ENCODE measurements around the gene CACNB2. TPM values are rescaled to one million over a fixed set of nuclear protein-coding genes. Genes with fewer than 3 reads are reported as not detected.
A peak's percentile ranks its signal among the peaks of the same experiment; 100 is the strongest.

The CACNB2 gene
- total and polyA plus RNA-seq, 2 donors: 0.85 to 3.9 TPM

- no peaks in the 10 kb centered on the region for H3K36me3 ChIP-seq (ENCODE audit: control insufficient read depth in 2 of 2, insufficient read depth in 2 of 2, low read length in 1 of 2)
- over 99% methylated on average over 3 of the region's 3 CpGs for WGBS
- no peak overlapping the region for H3K27ac ChIP-seq (ENCODE audit: low read depth in 1 of 2, low read length in 1 of 2)
- no peaks in the 10 kb centered on the region for H3K4me1 ChIP-seq (ENCODE audit: control insufficient read depth in 2 of 2, insufficient read depth in 2 of 2, low read length in 2 of 2)
- DNase-seq (ENCODE audit: low read depth in 6 of 9, low spot score in 9 of 9): no peak
- H3K27me3 ChIP-seq (ENCODE audit: control insufficient read depth in 2 of 2, insufficient read depth in 1 of 2, low read length in 1 of 2): no peaks in the 10 kb centered on the region
- H3K9me3 ChIP-seq (ENCODE audit: control insufficient read depth in 2 of 2, insufficient read depth in 1 of 2, low read length in 1 of 2): no peaks in the 10 kb centered on the region
- H3K4me3 ChIP-seq (ENCODE audit: low read length in 2 of 2): no peak overlapping the region
These were observed 316.8 kb downstream of the CACNB2 start for GRCh38 chr10:18456984-18457383.

- Histone ChIP-seq H3K27ac (ENCODE audit: low read depth in 1 of 2, low read length in 1 of 2) (no peak overlapping the region), H3K9me3 (ENCODE audit: control insufficient read depth in 2 of 2, insufficient read depth in 1 of 2, low read length in 1 of 2) (no peaks in the 10 kb centered on the region), H3K27me3 (ENCODE audit: control insufficient read depth in 2 of 2, insufficient read depth in 1 of 2, low read length in 1 of 2) (no peaks in the 10 kb centered on the region), H3K4me3 (ENCODE audit: low read length in 2 of 2) (no peak overlapping the region), H3K36me3 (ENCODE audit: control insufficient read depth in 2 of 2, insufficient read depth in 2 of 2, low read length in 1 of 2) (no peaks in the 10 kb centered on the region), H3K4me1 (ENCODE audit: control insufficient read depth in 2 of 2, insufficient read depth in 2 of 2, low read length in 2 of 2) (no peaks in the 10 kb centered on the region)
- WGBS: 98% methylated on average over 2 of the region's 2 CpGs
- no peak for DNase-seq (ENCODE audit: low read depth in 6 of 9, low spot score in 9 of 9)
These were observed 319.8 kb downstream of the CACNB2 start for GRCh38 chr10:18460032-18460431.

GRCh38 chr10:18463673-18464211 is 323.5 kb downstream of the CACNB2 start:
- Histone ChIP-seq H3K36me3 (ENCODE audit: control insufficient read depth in 2 of 2, insufficient read depth in 2 of 2, low read length in 1 of 2) (no peaks in the 10 kb centered on the region), H3K27ac (ENCODE audit: low read depth in 1 of 2, low read length in 1 of 2) (no peak overlapping the region), H3K9me3 (ENCODE audit: control insufficient read depth in 2 of 2, insufficient read depth in 1 of 2, low read length in 1 of 2) (no peaks in the 10 kb centered on the region), H3K27me3 (ENCODE audit: control insufficient read depth in 2 of 2, insufficient read depth in 1 of 2, low read length in 1 of 2) (no peaks in the 10 kb centered on the region), H3K4me1 (ENCODE audit: control insufficient read depth in 2 of 2, insufficient read depth in 2 of 2, low read length in 2 of 2) (no peaks in the 10 kb centered on the region), H3K4me3 (ENCODE audit: low read length in 2 of 2) (no peak overlapping the region)
- 95% methylated on average over 5 of the region's 5 CpGs for WGBS
- DNase-seq (ENCODE audit: low read depth in 6 of 9, low spot score in 9 of 9): no peak

- DNase-seq (ENCODE audit: low read depth in 6 of 9, low spot score in 9 of 9): no peak
- no peak overlapping the region for H3K27ac ChIP-seq (ENCODE audit: low read depth in 1 of 2, low read length in 1 of 2)
- H3K36me3 ChIP-seq (ENCODE audit: control insufficient read depth in 2 of 2, insufficient read depth in 2 of 2, low read length in 1 of 2): no peaks in the 10 kb centered on the region
- no peaks in the 10 kb centered on the region for H3K27me3 ChIP-seq (ENCODE audit: control insufficient read depth in 2 of 2, insufficient read depth in 1 of 2, low read length in 1 of 2)
- no peak overlapping the region for H3K4me3 ChIP-seq (ENCODE audit: low read length in 2 of 2)
- H3K9me3 ChIP-seq (ENCODE audit: control insufficient read depth in 2 of 2, insufficient read depth in 1 of 2, low read length in 1 of 2): no peaks in the 10 kb centered on the region
- WGBS: 91% methylated on average over 2 of the region's 2 CpGs
- no peaks in the 10 kb centered on the region for H3K4me1 ChIP-seq (ENCODE audit: control insufficient read depth in 2 of 2, insufficient read depth in 2 of 2, low read length in 2 of 2)
These were observed 328.9 kb downstream of the CACNB2 start for GRCh38 chr10:18469125-18469524.

- no peaks in the 10 kb centered on the region for H3K36me3 ChIP-seq (ENCODE audit: control insufficient read depth in 2 of 2, insufficient read depth in 2 of 2, low read length in 1 of 2)
- H3K9me3 ChIP-seq (ENCODE audit: control insufficient read depth in 2 of 2, insufficient read depth in 1 of 2, low read length in 1 of 2): no peaks in the 10 kb centered on the region
- no peaks in the 10 kb centered on the region for H3K4me1 ChIP-seq (ENCODE audit: control insufficient read depth in 2 of 2, insufficient read depth in 2 of 2, low read length in 2 of 2)
- DNase-seq (ENCODE audit: low read depth in 6 of 9, low spot score in 9 of 9): no peak
- H3K4me3 ChIP-seq (ENCODE audit: low read length in 2 of 2): no peak overlapping the region
- no peak overlapping the region for H3K27ac ChIP-seq (ENCODE audit: low read depth in 1 of 2, low read length in 1 of 2)
- H3K27me3 ChIP-seq (ENCODE audit: control insufficient read depth in 2 of 2, insufficient read depth in 1 of 2, low read length in 1 of 2): no peaks in the 10 kb centered on the region
- WGBS: 94% methylated on average over 5 of the region's 5 CpGs
These were observed 332.8 kb downstream of the CACNB2 start for GRCh38 chr10:18472977-18473376.

- H3K27me3 ChIP-seq (ENCODE audit: control insufficient read depth in 2 of 2, insufficient read depth in 1 of 2, low read length in 1 of 2): no peaks in the 10 kb centered on the region
- no peak for DNase-seq (ENCODE audit: low read depth in 6 of 9, low spot score in 9 of 9)
- WGBS: 95% methylated on average over 12 of the region's 12 CpGs
- H3K36me3 ChIP-seq (ENCODE audit: control insufficient read depth in 2 of 2, insufficient read depth in 2 of 2, low read length in 1 of 2): no peaks in the 10 kb centered on the region
- H3K4me1 ChIP-seq (ENCODE audit: control insufficient read depth in 2 of 2, insufficient read depth in 2 of 2, low read length in 2 of 2): no peaks in the 10 kb centered on the region
- H3K27ac ChIP-seq (ENCODE audit: low read depth in 1 of 2, low read length in 1 of 2): peak overlapping the region in 1 of 2 donors; percentile 2
- H3K9me3 ChIP-seq (ENCODE audit: control insufficient read depth in 2 of 2, insufficient read depth in 1 of 2, low read length in 1 of 2): no peaks in the 10 kb centered on the region
- H3K4me3 ChIP-seq (ENCODE audit: low read length in 2 of 2): no peak overlapping the region
These were observed 333.3 kb downstream of the CACNB2 start for GRCh38 chr10:18473424-18474117.

- no peak for DNase-seq (ENCODE audit: low read depth in 6 of 9, low spot score in 9 of 9)
- no peak overlapping the region for H3K4me3 ChIP-seq (ENCODE audit: low read length in 2 of 2)
- 83% methylated on average over 8 of the region's 8 CpGs for WGBS
- no peaks in the 10 kb centered on the region for H3K36me3 ChIP-seq (ENCODE audit: control insufficient read depth in 2 of 2, insufficient read depth in 2 of 2, low read length in 1 of 2)
- H3K9me3 ChIP-seq (ENCODE audit: control insufficient read depth in 2 of 2, insufficient read depth in 1 of 2, low read length in 1 of 2): no peaks in the 10 kb centered on the region
- no peak overlapping the region for H3K27ac ChIP-seq (ENCODE audit: low read depth in 1 of 2, low read length in 1 of 2)
- H3K4me1 ChIP-seq (ENCODE audit: control insufficient read depth in 2 of 2, insufficient read depth in 2 of 2, low read length in 2 of 2): no peaks in the 10 kb centered on the region
- no peaks in the 10 kb centered on the region for H3K27me3 ChIP-seq (ENCODE audit: control insufficient read depth in 2 of 2, insufficient read depth in 1 of 2, low read length in 1 of 2)
These were observed 333.9 kb downstream of the CACNB2 start for GRCh38 chr10:18474118-18474455.

- 98% methylated on average over 7 of the region's 7 CpGs for WGBS
- Histone ChIP-seq H3K27ac (ENCODE audit: low read depth in 1 of 2, low read length in 1 of 2) (no peak overlapping the region), H3K4me1 (ENCODE audit: control insufficient read depth in 2 of 2, insufficient read depth in 2 of 2, low read length in 2 of 2) (no peaks in the 10 kb centered on the region), H3K9me3 (ENCODE audit: control insufficient read depth in 2 of 2, insufficient read depth in 1 of 2, low read length in 1 of 2) (no peaks in the 10 kb centered on the region), H3K36me3 (ENCODE audit: control insufficient read depth in 2 of 2, insufficient read depth in 2 of 2, low read length in 1 of 2) (no peaks in the 10 kb centered on the region), H3K4me3 (ENCODE audit: low read length in 2 of 2) (no peak overlapping the region), H3K27me3 (ENCODE audit: control insufficient read depth in 2 of 2, insufficient read depth in 1 of 2, low read length in 1 of 2) (no peaks in the 10 kb centered on the region)
- no peak for DNase-seq (ENCODE audit: low read depth in 6 of 9, low spot score in 9 of 9)
These were observed 335.9 kb downstream of the CACNB2 start for GRCh38 chr10:18476076-18476647.

GRCh38 chr10:18478354-18478753 is 338.1 kb downstream of the CACNB2 start:
- DNase-seq (ENCODE audit: low read depth in 6 of 9, low spot score in 9 of 9): no peak
- Histone ChIP-seq H3K4me1 (ENCODE audit: control insufficient read depth in 2 of 2, insufficient read depth in 2 of 2, low read length in 2 of 2) (no peaks in the 10 kb centered on the region), H3K4me3 (ENCODE audit: low read length in 2 of 2) (no peak overlapping the region), H3K36me3 (ENCODE audit: control insufficient read depth in 2 of 2, insufficient read depth in 2 of 2, low read length in 1 of 2) (no peaks in the 10 kb centered on the region), H3K27me3 (ENCODE audit: control insufficient read depth in 2 of 2, insufficient read depth in 1 of 2, low read length in 1 of 2) (no peaks in the 10 kb centered on the region), H3K27ac (ENCODE audit: low read depth in 1 of 2, low read length in 1 of 2) (no peak overlapping the region), H3K9me3 (ENCODE audit: control insufficient read depth in 2 of 2, insufficient read depth in 1 of 2, low read length in 1 of 2) (no peaks in the 10 kb centered on the region)
- WGBS: 90% methylated on average over 3 of the region's 3 CpGs

Measured in thymus (tissue), 11 donors.